ENCODE measurements around the gene KCP. TPM values are rescaled to one million over a fixed set of nuclear protein-coding genes. Genes with fewer than 3 reads are reported as not detected.

The KCP gene
- total RNA-seq, 1 experiment from 2014 or later = 1.6 TPM

DNA sequence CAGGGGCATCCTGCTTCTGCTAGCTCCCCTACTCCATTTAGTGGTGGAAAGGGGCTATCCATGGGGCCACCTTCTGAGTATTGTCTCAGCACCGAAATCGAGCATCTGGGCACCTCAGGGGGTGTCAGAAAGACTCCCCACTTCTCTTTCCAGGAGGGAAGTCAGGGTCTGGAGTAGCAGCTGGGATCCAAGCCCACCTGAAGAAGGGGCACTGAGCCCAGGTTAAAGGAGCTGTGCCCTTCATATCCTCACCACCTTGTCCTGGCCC lies 77.7 kb downstream of the KCP start:
- ATAC-seq (no peak), DNase-seq (ENCODE audit: low read depth, low spot score) (no peak)
- BruUV-seq (replicated peaks) = no TSS peak
- no peak overlapping the region for H3K9ac ChIP-seq (ENCODE audit: low read length)
- ChIA-PET RAD21 (ENCODE audit: low non-redundant PET in 1 of 2, low total read pairs in 2 of 2, uncharacterized antibody in 2 of 2, unreplicated experiment in 2 of 2) (no interaction called here), POLR2A (no interaction called here), CTCF (interaction anchor here (1.2 kb wide), 1 partner anchor 9 kb away, joined by 11 read pairs; no protein-coding TSS in a partner anchor)
- H3K4me3 ChIP-seq (replicated peaks in 1 of 2; ENCODE audit: low read depth in 1 of 2, low read length in 2 of 2) = no peak overlapping the region
- H3K4me2 ChIP-seq (ENCODE audit: low read length) = no peak overlapping the region
- H3K9me3 ChIP-seq (ENCODE audit: control insufficient read depth in 1 of 2, insufficient read depth in 1 of 2, low read depth in 1 of 2, low read length in 2 of 2) = no peaks in the 10 kb centered on the region
- H3K36me3 ChIP-seq (ENCODE audit: control insufficient read depth in 1 of 2, insufficient read depth in 2 of 2, low read length in 2 of 2) = peaks cover 0 to 5% of the 10 kb centered on the region in 2 experiments; a peak in 1 of 4 replicates
- H4K20me1 ChIP-seq (ENCODE audit: insufficient read depth) = no peaks in the 10 kb centered on the region
- no peak overlapping the region for H3K27ac ChIP-seq (ENCODE audit: low read depth, low read length)
- H3K4me1 ChIP-seq (ENCODE audit: control insufficient read depth in 1 of 2, insufficient read depth in 2 of 2, low read length in 2 of 2) = peaks cover 22 to 58% of the 10 kb centered on the region in 2 experiments
- intact Hi-C loops (cut with micrococcal nuclease) = no loop called here
- peaks cover 18% of the 10 kb centered on the region; the same call in 1 of the 2 replicates for H3K79me2 ChIP-seq (ENCODE audit: insufficient read depth, low read length)
- no peak overlapping the region for H2AFZ ChIP-seq (ENCODE audit: low read depth, low read length, poor library complexity, severe bottlenecking)
- no peaks in the 10 kb centered on the region for H3K27me3 ChIP-seq (ENCODE audit: insufficient read depth, low read length)
- TF ChIP-seq SIN3A (IDR thresholded peaks at IDR 0.05; ENCODE audit: low read depth) = no peak
- no peak for TF ChIP-seq POLR2A (IDR thresholded peaks at IDR 0.05; ENCODE audit: borderline replicate concordance, extremely low read depth, insufficient read depth, insufficient read length)
- TF ChIP-seq EGR1 (IDR thresholded peaks at IDR 0.05; ENCODE audit: low read depth) = no peak
- no peak for TF ChIP-seq JUND (IDR thresholded peaks at IDR 0.05)
- TF ChIP-seq, protein P1, sequence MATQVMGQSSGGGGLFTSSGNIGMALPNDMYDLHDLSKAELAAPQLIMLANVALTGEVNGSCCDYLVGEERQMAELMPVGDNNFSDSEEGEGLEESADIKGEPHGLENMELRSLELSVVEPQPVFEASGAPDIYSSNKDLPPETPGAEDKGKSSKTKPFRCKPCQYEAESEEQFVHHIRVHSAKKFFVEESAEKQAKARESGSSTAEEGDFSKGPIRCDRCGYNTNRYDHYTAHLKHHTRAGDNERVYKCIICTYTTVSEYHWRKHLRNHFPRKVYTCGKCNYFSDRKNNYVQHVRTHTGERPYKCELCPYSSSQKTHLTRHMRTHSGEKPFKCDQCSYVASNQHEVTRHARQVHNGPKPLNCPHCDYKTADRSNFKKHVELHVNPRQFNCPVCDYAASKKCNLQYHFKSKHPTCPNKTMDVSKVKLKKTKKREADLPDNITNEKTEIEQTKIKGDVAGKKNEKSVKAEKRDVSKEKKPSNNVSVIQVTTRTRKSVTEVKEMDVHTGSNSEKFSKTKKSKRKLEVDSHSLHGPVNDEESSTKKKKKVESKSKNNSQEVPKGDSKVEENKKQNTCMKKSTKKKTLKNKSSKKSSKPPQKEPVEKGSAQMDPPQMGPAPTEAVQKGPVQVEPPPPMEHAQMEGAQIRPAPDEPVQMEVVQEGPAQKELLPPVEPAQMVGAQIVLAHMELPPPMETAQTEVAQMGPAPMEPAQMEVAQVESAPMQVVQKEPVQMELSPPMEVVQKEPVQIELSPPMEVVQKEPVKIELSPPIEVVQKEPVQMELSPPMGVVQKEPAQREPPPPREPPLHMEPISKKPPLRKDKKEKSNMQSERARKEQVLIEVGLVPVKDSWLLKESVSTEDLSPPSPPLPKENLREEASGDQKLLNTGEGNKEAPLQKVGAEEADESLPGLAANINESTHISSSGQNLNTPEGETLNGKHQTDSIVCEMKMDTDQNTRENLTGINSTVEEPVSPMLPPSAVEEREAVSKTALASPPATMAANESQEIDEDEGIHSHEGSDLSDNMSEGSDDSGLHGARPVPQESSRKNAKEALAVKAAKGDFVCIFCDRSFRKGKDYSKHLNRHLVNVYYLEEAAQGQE (IDR thresholded peaks at IDR 0.05; ENCODE audit: low read depth) = no peak
- TF ChIP-seq YY1 (IDR thresholded peaks at IDR 0.05; ENCODE audit: extremely low read depth, insufficient replicate concordance, low read depth, low read length) = no peak
- no peak for TF ChIP-seq POLR2AphosphoS5 (IDR thresholded peaks at IDR 0.05; ENCODE audit: low read depth, low read length)
- TF ChIP-seq, protein P2, sequence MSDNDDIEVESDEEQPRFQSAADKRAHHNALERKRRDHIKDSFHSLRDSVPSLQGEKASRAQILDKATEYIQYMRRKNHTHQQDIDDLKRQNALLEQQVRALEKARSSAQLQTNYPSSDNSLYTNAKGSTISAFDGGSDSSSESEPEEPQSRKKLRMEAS (IDR thresholded peaks at IDR 0.05) = no peak
- no peak for TF ChIP-seq CEBPB (IDR thresholded peaks at IDR 0.05; ENCODE audit: low read depth)
- TF ChIP-seq RAD21 (IDR thresholded peaks at IDR 0.05; ENCODE audit: low read depth) = no peak
- no peak for TF ChIP-seq CBX3 (IDR thresholded peaks at IDR 0.05; ENCODE audit: low read depth)
- TF ChIP-seq ELF1 (IDR thresholded peaks at IDR 0.05; ENCODE audit: borderline replicate concordance, low read depth) = no peak
- TF ChIP-seq, protein P3, sequence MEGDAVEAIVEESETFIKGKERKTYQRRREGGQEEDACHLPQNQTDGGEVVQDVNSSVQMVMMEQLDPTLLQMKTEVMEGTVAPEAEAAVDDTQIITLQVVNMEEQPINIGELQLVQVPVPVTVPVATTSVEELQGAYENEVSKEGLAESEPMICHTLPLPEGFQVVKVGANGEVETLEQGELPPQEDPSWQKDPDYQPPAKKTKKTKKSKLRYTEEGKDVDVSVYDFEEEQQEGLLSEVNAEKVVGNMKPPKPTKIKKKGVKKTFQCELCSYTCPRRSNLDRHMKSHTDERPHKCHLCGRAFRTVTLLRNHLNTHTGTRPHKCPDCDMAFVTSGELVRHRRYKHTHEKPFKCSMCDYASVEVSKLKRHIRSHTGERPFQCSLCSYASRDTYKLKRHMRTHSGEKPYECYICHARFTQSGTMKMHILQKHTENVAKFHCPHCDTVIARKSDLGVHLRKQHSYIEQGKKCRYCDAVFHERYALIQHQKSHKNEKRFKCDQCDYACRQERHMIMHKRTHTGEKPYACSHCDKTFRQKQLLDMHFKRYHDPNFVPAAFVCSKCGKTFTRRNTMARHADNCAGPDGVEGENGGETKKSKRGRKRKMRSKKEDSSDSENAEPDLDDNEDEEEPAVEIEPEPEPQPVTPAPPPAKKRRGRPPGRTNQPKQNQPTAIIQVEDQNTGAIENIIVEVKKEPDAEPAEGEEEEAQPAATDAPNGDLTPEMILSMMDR (IDR thresholded peaks at IDR 0.05 in 2 of 3, conservative IDR thresholded peaks at IDR 0.05 in 1 of 3; ENCODE audit: borderline replicate concordance in 1 of 3, insufficient read depth in 1 of 3, low read depth in 2 of 3, low read length in 2 of 3) = no peak
- TF ChIP-seq EZH2phosphoT487 (IDR thresholded peaks at IDR 0.05; ENCODE audit: borderline replicate concordance) = no peak
- TF ChIP-seq, protein P4, sequence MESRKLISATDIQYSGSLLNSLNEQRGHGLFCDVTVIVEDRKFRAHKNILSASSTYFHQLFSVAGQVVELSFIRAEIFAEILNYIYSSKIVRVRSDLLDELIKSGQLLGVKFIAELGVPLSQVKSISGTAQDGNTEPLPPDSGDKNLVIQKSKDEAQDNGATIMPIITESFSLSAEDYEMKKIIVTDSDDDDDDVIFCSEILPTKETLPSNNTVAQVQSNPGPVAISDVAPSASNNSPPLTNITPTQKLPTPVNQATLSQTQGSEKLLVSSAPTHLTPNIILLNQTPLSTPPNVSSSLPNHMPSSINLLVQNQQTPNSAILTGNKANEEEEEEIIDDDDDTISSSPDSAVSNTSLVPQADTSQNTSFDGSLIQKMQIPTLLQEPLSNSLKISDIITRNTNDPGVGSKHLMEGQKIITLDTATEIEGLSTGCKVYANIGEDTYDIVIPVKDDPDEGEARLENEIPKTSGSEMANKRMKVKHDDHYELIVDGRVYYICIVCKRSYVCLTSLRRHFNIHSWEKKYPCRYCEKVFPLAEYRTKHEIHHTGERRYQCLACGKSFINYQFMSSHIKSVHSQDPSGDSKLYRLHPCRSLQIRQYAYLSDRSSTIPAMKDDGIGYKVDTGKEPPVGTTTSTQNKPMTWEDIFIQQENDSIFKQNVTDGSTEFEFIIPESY (IDR thresholded peaks at IDR 0.05; ENCODE audit: extremely low read depth, insufficient replicate concordance, low read length) = no peak
- H3K9me2 ChIP-seq (ENCODE audit: insufficient read depth) = no peaks in the 10 kb centered on the region

Measured in HCT116 (cell line).